GM19035 (cell line): ENCODE results near the gene DLEC1.
"Not testable (repeated sequence)": the region's sequence is repeated elsewhere in the genome, so short reads cannot be mapped to it uniquely, and the experiment has no call there.

ENCODE experiments used
- ATAC-seq: cut with Tn5 transposase; IDR thresholded peaks from one replicate; pipeline ENCODE4 v1.9.1; 2021; ENCODE audit not compliant: unreplicated experiment

The DLEC1 gene

GRCh38 chr3:38018296-38019266 is 20.4 kb upstream of the DLEC1 start:
- no peak for ATAC-seq

GRCh38 chr3:38019658-38020341 is 19.2 kb upstream of the DLEC1 start:
- ATAC-seq: no peak

DNA sequence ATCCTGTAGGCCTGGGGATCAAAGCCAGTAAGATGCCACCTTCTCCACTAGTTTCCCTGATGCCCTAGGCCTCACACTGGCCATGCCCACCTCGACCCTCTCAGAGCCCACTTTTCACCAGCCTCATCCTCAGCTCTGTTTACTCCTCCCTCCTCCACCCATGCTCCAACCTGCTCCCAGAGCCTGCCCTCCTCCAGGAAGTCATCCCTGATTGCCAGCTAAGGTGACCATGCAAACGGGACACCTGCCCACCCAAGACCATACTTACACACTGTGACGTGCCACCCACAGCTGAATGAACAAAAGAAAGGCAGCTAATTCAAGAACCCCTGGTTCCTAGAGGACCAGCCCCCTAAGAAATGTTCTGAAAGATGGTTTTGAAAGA is 18.7 kb upstream of the DLEC1 start:
- ATAC-seq: no peak

GRCh38 chr3:38021196-38021595 is 17.8 kb upstream of the DLEC1 start:
- ATAC-seq: no peak

DNA sequence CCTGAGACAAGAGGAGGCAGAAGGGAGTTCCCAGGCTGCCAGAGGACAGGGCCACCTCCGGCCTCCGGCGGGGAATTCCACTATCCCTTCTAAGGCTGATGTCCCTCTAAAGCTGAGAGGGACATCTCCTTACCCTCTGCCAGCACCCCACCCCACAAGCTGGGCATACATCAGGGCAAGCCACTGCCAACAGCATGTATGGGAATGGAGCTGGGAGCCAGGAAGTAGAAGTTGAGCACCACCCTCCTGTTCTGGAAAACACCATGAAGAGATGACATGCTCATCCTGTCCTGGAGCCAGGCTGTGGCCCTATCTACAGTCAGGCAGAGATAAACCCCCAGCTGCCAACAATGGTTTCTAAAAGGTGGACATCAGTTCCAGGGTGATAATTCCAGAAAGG is 16.7 kb upstream of the DLEC1 start:
- no peak for ATAC-seq

GRCh38 chr3:38022896-38023709 is 15.9 kb upstream of the DLEC1 start:
- ATAC-seq: no peak

DNA sequence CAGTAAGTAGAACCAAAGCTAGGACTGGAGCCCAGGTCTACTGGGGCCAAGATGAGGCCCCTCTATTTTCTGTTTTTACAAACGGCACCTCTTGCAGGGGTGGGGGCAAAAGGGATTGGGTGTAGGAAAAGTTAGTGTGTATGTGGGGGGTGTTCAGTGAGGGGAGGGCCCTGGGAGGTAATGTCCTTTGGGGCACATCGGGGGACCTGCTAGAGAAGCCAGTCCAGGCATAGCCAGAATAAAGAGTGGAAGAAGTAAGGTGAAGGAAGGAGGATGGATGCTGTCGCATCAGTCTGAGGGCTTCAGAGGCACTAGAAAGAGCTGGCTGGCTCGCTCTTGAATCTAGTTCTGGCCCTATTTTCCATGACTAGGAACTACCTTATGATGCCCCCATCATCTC is 12.2 kb upstream of the DLEC1 start:
- ATAC-seq: no peak

DNA sequence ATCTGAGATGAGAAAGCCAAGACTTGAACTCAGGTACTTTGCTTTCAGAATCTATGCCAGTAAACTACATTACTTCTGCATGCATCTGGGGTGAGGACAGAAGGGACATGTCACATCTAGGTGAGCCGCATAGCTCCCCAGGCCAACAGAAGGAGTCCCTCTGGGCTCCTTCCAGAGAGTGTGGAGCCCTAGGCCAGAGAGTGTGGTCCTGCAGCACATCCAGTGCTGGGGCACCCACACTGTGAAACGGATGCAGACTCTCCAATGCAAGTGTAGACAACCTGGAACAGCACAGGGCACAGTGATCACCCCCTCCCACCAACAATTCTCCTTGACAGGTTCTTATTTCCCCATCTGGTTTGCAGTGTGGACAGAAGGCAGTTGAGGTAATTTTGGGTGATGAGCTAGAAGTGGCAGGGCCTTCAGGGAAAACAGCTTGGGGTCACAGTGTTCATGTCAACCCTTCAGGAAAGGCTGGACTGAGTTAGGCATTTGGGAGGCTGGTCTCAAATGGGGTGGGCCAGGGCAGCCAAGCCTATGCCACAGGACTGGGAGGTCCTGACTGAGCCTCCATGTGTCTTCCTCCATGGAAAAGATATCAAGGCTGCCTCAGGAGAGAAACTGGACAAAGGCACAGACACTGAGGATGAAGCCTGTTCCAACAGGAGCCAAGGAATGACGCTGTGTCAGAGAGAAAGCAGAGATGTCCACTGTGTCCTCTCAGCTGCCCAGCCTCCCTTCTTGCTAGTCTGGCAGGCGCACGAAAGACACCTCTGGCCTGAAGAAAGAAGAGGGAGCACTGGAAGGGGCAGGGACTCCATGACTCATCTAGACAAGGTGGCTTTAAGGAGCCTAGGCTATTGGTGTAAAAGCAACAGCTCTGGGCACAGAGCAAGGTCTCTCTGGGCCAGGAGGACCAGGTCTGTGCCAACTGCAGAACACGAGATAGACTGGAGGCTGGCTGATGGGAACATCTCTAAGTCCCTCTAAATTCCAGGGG is 11.2 kb upstream of the DLEC1 start:
- no peak for ATAC-seq

GRCh38 chr3:38028621-38029361 is 10.2 kb upstream of the DLEC1 start:
- no peak for ATAC-seq

GRCh38 chr3:38029400-38030125 is 9.4 kb upstream of the DLEC1 start, which contains the start of gene PLCD1:
PLCD1 (minus strand) TSS chr3:38029642; CDS start chr3:38029539, 103 bp downstream.
- no peak for ATAC-seq

- ATAC-seq: no peak
Observed at GRCh38 chr3:38030126-38031021, 8.6 kb upstream of the DLEC1 start.

DNA sequence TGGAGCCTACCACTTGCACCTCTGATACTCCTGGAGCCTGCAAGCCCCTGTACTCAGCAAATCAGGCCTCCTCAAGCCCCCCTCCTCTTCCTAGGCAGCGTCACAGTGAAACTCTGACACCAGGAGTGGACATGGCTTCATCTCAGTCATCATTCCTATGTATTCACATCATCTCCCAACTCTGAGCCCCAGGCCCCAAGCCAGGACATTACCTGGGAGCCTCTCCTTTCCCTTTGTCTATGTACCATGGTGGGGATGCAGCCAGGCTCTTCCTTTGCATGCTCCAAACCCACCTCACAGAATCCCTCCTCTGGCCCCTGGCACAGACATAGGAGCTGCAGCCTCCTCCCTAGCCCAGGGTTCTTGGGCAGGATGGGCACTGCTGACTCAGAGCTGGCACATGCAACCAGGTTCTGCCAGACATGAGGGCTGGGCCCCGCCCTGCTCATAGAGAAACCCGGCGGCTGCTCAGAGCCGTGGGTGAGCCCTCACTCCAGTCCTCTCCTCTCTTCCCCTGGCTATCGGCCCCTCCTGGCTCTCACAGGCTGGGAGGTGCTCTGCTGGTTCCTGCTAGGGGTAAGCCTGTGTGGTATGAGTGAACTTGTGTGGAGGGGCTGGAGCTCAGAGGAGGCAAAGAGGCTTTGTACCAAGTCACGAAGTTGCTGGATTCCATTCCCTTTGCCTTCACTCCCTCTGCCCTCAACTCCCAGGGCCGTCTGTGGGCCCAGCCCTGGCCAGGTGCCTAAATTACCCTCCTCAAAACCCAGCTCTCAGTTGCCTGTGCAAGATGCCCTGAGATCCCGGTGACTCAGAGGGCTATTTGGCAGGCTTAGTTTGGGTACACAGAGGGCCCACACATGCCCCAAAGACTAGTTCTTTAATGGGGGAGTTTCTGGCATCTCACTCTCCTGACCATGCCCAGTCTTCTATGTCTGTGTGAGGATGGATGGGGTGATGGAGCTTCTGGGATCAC is 7.7 kb upstream of the DLEC1 start:
- no peak for ATAC-seq

- no peak for ATAC-seq
Observed at GRCh38 chr3:38032328-38032865, 6.6 kb upstream of the DLEC1 start.

DNA sequence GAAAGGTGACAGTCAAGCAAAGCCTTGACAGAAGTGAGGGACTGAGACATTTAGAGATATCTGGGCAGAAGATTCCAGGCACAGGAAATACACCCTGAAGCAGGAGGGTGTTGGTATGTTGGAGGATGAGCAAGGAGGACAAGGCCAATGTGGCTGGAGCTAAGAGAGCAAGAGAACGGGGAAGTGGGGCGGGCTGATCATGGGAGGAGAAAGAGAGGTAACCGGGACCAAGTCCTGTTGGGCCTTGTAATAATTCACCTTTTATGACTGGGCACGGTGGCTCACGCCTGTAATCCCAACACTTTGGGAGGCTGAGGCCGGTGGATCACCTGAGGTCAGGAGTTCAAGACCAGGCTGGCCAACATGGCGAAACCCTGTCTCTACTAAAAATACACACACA is 5.4 kb upstream of the DLEC1 start:
- not testable (repeated sequence) for ATAC-seq

DNA sequence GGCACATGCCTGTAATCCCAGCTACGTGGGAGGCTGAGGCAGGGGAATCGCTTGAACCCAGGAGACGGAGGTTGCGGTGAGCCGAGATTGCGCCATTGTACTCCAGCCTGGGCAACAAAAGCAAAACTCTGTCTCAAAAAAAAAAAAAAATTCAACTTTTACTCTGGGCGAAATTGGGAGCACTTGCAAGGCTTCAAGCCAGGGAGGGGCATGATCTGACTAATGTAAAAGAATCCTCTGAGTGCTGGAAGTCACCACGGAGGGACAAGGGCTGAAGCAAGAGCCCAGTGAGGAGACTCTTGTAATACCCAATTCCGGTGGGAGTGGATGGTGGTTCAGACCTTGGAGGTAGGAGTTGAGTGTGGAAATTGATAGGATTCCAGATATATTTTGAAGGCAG is 4.7 kb upstream of the DLEC1 start:
- not testable (repeated sequence) for ATAC-seq

GRCh38 chr3:38036286-38036685 is 2.7 kb upstream of the DLEC1 start:
- no peak for ATAC-seq
